Keratinocyte (primary cell): ENCODE data around the gene NINJ1.

Experiments used
- EZH2 ChIP-seq: IDR thresholded peaks from one replicate; pipeline ENCODE4 v1.6.1; 2012; ENCODE audit warnings: inconsistent platforms, mild to moderate bottlenecking, low read length, moderate library complexity
- TF ChIP-seq, protein P1 (sequence below), 3 experiments: IDR thresholded peaks in 1 of 3; conservative IDR thresholded peaks in 1 of 3; optimal IDR thresholded peaks in 1 of 3; 2 replicates in 2 of 3; 3 replicates in 1 of 3; pipeline versions ENCODE3 to v1.5.1; 2011; ENCODE audit warnings: low read length in 3 of 3, mild to moderate bottlenecking in 3 of 3, moderate library complexity in 2 of 3, control low read depth in 1 of 3, inconsistent platforms in 1 of 3; ENCODE audit not compliant: insufficient read depth in 2 of 3; ENCODE audit errors: extremely low read depth in 1 of 3

DNA sequence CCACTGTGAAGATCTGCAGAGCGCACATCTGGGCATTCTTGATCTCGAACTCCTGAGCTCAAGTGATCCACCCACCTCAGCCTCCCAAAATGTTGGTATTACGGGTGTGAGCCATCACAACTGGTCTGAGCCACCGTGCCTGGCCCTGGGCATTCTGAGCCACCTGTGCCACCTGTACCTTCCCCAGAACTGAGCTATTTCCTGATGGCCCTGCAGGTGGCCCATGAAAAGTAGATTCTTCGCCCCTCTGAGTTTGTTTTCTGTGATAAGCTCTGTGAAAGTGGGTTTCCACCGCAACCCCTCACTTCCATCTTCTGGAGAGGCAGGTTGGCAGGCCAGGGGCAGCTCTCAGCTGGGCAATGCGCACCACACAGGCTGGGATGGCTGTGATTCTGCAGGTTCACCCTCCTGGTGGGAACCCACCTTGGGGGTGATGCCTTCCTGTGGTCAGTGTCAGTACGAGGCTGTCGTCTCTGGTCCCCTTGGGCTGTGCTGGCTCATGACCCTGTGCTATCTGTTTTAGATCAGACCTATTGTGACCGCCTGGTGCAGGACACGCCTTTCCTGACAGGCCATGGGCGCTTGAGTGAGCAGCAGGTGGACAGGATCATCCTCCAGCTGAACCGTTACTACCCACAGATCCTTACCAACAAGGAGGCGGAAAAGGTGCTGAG, 26.8 kb downstream of the NINJ1 start:
- TF ChIP-seq, protein P1, sequence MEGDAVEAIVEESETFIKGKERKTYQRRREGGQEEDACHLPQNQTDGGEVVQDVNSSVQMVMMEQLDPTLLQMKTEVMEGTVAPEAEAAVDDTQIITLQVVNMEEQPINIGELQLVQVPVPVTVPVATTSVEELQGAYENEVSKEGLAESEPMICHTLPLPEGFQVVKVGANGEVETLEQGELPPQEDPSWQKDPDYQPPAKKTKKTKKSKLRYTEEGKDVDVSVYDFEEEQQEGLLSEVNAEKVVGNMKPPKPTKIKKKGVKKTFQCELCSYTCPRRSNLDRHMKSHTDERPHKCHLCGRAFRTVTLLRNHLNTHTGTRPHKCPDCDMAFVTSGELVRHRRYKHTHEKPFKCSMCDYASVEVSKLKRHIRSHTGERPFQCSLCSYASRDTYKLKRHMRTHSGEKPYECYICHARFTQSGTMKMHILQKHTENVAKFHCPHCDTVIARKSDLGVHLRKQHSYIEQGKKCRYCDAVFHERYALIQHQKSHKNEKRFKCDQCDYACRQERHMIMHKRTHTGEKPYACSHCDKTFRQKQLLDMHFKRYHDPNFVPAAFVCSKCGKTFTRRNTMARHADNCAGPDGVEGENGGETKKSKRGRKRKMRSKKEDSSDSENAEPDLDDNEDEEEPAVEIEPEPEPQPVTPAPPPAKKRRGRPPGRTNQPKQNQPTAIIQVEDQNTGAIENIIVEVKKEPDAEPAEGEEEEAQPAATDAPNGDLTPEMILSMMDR (optimal IDR thresholded peaks at IDR 0.05 in 1 of 3, IDR thresholded peaks at IDR 0.05 in 1 of 3, conservative IDR thresholded peaks at IDR 0.05 in 1 of 3; ENCODE audit: extremely low read depth in 1 of 3, insufficient read depth in 2 of 3, low read length in 3 of 3), result no peak
- no peak for TF ChIP-seq EZH2
